ENCODE results near the gene ATF7.

DNA sequence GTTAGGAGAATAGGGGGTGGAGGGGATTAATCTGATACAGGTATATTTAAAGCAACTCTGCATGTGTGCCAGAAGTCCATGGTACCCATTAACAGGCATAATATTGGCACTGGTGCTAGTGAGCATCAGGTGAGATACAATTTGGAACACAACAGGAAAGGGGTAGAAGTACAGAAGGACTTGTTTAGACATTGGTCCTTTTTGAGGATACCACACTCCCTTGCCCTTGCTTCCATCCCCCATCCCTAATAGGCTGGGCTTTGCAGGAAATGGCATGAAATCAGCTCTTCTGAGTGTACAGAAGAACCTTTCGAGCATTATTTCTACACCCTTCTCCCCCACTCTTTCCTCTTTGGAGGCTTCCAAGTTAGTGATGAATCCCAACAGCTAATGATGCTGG, 157.9 kb downstream of the ATF7 start:
- TF ChIP-seq RAD21 (IDR thresholded peaks at IDR 0.05; ENCODE audit: low read length) (no peak), JUND (IDR thresholded peaks at IDR 0.05) (no peak), NRF1 (IDR thresholded peaks at IDR 0.05; ENCODE audit: low read depth, low read length) (no peak), POLR2AphosphoS5 (IDR thresholded peaks at IDR 0.05; ENCODE audit: low read depth, low read length) (no peak)
- TF ChIP-seq, protein P1, sequence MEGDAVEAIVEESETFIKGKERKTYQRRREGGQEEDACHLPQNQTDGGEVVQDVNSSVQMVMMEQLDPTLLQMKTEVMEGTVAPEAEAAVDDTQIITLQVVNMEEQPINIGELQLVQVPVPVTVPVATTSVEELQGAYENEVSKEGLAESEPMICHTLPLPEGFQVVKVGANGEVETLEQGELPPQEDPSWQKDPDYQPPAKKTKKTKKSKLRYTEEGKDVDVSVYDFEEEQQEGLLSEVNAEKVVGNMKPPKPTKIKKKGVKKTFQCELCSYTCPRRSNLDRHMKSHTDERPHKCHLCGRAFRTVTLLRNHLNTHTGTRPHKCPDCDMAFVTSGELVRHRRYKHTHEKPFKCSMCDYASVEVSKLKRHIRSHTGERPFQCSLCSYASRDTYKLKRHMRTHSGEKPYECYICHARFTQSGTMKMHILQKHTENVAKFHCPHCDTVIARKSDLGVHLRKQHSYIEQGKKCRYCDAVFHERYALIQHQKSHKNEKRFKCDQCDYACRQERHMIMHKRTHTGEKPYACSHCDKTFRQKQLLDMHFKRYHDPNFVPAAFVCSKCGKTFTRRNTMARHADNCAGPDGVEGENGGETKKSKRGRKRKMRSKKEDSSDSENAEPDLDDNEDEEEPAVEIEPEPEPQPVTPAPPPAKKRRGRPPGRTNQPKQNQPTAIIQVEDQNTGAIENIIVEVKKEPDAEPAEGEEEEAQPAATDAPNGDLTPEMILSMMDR (IDR thresholded peaks at IDR 0.05) = no peak
- TF ChIP-seq, protein P2, sequence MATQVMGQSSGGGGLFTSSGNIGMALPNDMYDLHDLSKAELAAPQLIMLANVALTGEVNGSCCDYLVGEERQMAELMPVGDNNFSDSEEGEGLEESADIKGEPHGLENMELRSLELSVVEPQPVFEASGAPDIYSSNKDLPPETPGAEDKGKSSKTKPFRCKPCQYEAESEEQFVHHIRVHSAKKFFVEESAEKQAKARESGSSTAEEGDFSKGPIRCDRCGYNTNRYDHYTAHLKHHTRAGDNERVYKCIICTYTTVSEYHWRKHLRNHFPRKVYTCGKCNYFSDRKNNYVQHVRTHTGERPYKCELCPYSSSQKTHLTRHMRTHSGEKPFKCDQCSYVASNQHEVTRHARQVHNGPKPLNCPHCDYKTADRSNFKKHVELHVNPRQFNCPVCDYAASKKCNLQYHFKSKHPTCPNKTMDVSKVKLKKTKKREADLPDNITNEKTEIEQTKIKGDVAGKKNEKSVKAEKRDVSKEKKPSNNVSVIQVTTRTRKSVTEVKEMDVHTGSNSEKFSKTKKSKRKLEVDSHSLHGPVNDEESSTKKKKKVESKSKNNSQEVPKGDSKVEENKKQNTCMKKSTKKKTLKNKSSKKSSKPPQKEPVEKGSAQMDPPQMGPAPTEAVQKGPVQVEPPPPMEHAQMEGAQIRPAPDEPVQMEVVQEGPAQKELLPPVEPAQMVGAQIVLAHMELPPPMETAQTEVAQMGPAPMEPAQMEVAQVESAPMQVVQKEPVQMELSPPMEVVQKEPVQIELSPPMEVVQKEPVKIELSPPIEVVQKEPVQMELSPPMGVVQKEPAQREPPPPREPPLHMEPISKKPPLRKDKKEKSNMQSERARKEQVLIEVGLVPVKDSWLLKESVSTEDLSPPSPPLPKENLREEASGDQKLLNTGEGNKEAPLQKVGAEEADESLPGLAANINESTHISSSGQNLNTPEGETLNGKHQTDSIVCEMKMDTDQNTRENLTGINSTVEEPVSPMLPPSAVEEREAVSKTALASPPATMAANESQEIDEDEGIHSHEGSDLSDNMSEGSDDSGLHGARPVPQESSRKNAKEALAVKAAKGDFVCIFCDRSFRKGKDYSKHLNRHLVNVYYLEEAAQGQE (IDR thresholded peaks at IDR 0.05; ENCODE audit: low read depth, low read length) = no peak

Measured in SK-N-SH (cell line).